Subcutaneous adipose tissue (tissue), 4 donors: ENCODE results near the gene GPC3. TPM values are rescaled to one million over a fixed set of nuclear protein-coding genes. Genes with fewer than 3 reads are reported as not detected.

ENCODE experiments used
- CTCF ChIP-seq: fragments of 450-650 bp; IDR thresholded peaks from one replicate; pipeline ENCODE4 v1.5.1; 2016; ENCODE audit warnings: low read depth, mild to moderate bottlenecking, control low read depth, antibody characterized with exemption, moderate library complexity
- total RNA-seq, 4 donors: library from RNA; depleted of rRNA; stranded (reverse); fragments of >200 nt; gene quantifications; one replicate each; pipeline ENCODE4 v1.1.0, GENCODE V29; 2016

GPC3 gene
- total RNA-seq, 4 donors from 2014 or later: 61.8 to 142 (median 84.5) TPM

GRCh38 chrX:133983974-133984845, 1.2 kb downstream of the GPC3 start:
- no peak for TF ChIP-seq CTCF

GRCh38 chrX:133983256-133983973, 2.0 kb downstream of the GPC3 start:
- no peak for TF ChIP-seq CTCF

GRCh38 chrX:133981924-133982323, 3.5 kb downstream of the GPC3 start:
- TF ChIP-seq CTCF: no peak

- no peak for TF ChIP-seq CTCF
These were observed 4.4 kb downstream of the GPC3 start for GRCh38 chrX:133980832-133981588.

GRCh38 chrX:133980406-133980805, 5.0 kb downstream of the GPC3 start:
- TF ChIP-seq CTCF: no peak

GRCh38 chrX:133979641-133980230, 5.7 kb downstream of the GPC3 start:
- no peak for TF ChIP-seq CTCF
